ENCODE measurements around the gene COL18A1. TPM values are rescaled to one million over a fixed set of nuclear protein-coding genes. Genes with fewer than 3 reads are reported as not detected.

Gene COL18A1
- total and polyA plus RNA-seq, 2 donors from 2014 or later, result 150 to 316 TPM

- Histone ChIP-seq H3K4me3 (ENCODE audit: low read length in 3 of 3) (no peak overlapping the region), H3K9me3 (ENCODE audit: control insufficient read depth in 2 of 3, insufficient read depth in 1 of 3, low read length in 3 of 3) (no peaks in the 10 kb centered on the region), H3K27me3 (ENCODE audit: control insufficient read depth, insufficient read depth, low read length) (no peaks in the 10 kb centered on the region), H3K4me1 (ENCODE audit: control insufficient read depth in 2 of 3, insufficient read depth in 2 of 3, low read depth in 1 of 3, low read length in 3 of 3) (peaks cover 0 to 23% (median 10%) of the 10 kb centered on the region in 3 donors), H3K27ac (ENCODE audit: low read depth in 2 of 2, low read length in 2 of 2) (no peak overlapping the region), H3K36me3 (ENCODE audit: control insufficient read depth in 2 of 3, insufficient read depth in 3 of 3, low read length in 3 of 3) (no peaks in the 10 kb centered on the region), H3K9ac (ENCODE audit: low read length in 3 of 3) (no peak overlapping the region)
- DNase-seq, result peak in 2 of 5 donors; percentile 37 to 56
- intact Hi-C loops (cut with DNase I), result no loop called here
- FAIRE-seq, result no peak
- TF ChIP-seq CTCF (IDR thresholded peaks at IDR 0.05; ENCODE audit: borderline replicate concordance, extremely low read depth, insufficient read depth), result no peak
These were observed 21.8 kb upstream of the COL18A1 start for GRCh38 chr21:45383111-45383614.

- intact Hi-C loops (cut with DNase I), result no loop called here
- no peak overlapping the region for H3K9ac ChIP-seq (ENCODE audit: low read length in 3 of 3)
These were observed 21.3 kb upstream of the COL18A1 start for GRCh38 chr21:45383615-45384201.

DNA sequence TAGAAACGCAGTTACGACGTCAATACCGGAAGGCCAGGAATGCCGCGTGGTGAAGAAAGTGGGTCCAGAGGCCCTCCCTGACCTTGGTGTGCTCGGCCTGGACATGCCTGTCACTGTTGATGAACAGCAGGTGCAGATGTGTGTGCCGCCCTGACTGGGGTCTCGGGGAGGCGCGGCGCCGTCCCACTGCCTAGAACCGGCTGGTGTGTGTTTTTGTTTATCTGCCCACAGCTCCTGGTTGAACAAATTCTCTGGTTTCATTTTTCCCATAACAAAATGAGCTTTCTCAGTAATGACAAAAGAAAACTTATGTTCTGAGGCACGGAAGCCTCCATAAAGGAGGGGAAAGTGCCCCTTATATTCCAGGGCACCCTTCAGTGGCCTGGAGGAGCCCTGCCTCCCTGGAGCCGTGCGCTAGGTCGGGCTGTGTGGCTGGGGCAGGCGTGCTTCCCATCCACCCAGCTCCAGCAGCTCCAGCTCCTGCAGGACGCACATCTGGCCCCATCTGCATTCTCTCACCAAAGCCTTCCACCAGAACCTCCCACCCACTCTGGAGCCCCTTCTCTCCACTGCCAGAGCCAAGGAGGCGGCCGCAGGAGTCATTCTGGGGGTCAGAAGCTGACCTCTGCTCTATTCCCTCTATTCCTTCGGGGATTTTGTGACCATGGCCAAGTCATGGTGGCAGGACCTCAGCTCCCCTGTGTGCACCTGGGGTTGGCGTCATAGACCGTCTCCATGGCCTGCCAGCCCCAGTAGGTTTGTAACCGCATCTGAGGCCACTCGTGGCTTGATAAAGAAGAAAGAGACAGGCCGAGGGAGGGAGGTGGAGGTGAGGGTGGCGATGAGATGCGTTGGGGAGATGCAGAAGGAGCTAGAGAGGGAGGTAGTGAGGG is 20.1 kb upstream of the COL18A1 start:
- FAIRE-seq (no peak), DNase-seq (peak in 3 of 5 donors; percentile 59 to 76 (median 70))
- H3K4me1 ChIP-seq (ENCODE audit: control insufficient read depth in 2 of 3, insufficient read depth in 2 of 3, low read depth in 1 of 3, low read length in 3 of 3), result peaks cover 0 to 18% (median 5%) of the 10 kb centered on the region in 3 donors
- H3K4me3 ChIP-seq (ENCODE audit: low read length in 3 of 3), result no peak overlapping the region
- H3K36me3 ChIP-seq (ENCODE audit: control insufficient read depth in 2 of 3, insufficient read depth in 3 of 3, low read length in 3 of 3), result no peaks in the 10 kb centered on the region
- no peak for TF ChIP-seq CTCF (IDR thresholded peaks at IDR 0.05; ENCODE audit: borderline replicate concordance, extremely low read depth, insufficient read depth)
- no peaks in the 10 kb centered on the region for H3K9me3 ChIP-seq (ENCODE audit: control insufficient read depth in 2 of 3, insufficient read depth in 1 of 3, low read length in 3 of 3)
- H3K27me3 ChIP-seq (ENCODE audit: control insufficient read depth, insufficient read depth, low read length), result no peaks in the 10 kb centered on the region
- no peak overlapping the region for H3K27ac ChIP-seq (ENCODE audit: low read depth in 2 of 2, low read length in 2 of 2)
- intact Hi-C loops (cut with DNase I), result no loop called here
- H3K9ac ChIP-seq (ENCODE audit: low read length in 3 of 3), result no peak overlapping the region

More at GRCh38 chr21:45383615-45384201, 21.3 kb upstream of the COL18A1 start:
- FAIRE-seq (no peak), DNase-seq (peak in 2 of 5 donors; percentile 53 to 64)
- TF ChIP-seq CTCF (IDR thresholded peaks at IDR 0.05; ENCODE audit: borderline replicate concordance, extremely low read depth, insufficient read depth), result no peak
- Histone ChIP-seq H3K27me3 (ENCODE audit: control insufficient read depth, insufficient read depth, low read length) (no peaks in the 10 kb centered on the region), H3K27ac (ENCODE audit: low read depth in 2 of 2, low read length in 2 of 2) (no peak overlapping the region), H3K9me3 (ENCODE audit: control insufficient read depth in 2 of 3, insufficient read depth in 1 of 3, low read length in 3 of 3) (no peaks in the 10 kb centered on the region), H3K36me3 (ENCODE audit: control insufficient read depth in 2 of 3, insufficient read depth in 3 of 3, low read length in 3 of 3) (no peaks in the 10 kb centered on the region), H3K4me3 (ENCODE audit: low read length in 3 of 3) (no peak overlapping the region), H3K4me1 (ENCODE audit: control insufficient read depth in 2 of 3, insufficient read depth in 2 of 3, low read depth in 1 of 3, low read length in 3 of 3) (peaks cover 0 to 19% (median 5%) of the 10 kb centered on the region in 3 donors)

All from kidney (tissue), 14 donors.